ENCODE measurements around the gene SUN2.

SUN2 gene

DNA sequence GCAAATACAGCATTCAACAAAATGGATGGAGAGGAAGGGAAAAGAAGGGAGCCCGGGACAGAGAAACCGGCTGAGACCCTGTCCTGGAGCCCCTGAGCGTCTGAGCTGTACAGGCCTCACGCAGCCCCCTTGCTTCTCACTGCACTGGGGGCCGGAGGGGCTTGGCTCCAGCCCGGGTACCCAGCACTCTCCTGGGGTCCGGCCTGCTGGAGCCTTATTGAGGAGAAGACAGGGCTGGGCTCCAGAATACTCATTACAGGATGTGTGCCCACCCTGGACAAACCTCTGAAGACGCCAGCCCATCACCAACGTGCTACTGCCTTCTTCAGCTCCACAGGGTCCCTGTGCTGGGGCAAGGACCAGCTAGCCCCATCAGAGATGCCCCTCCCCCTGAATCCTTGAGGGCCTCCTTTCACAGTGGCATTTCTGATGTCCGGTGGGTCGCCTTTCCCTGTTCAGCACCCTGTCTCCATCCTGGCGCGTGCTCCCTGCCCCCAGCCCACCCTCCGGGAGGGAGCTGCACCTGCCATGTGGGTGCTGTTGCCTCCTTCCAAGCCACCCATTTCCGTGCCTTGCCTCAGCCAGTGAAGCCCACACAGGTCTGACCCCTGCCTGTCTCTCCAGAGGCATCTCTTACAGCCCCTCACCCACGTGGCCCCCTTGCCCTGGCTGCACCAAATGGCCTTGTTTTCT, 14.6 kb upstream of the SUN2 start:
- Histone ChIP-seq H3K9me3 (no peaks in the 10 kb centered on the region), H3K4me1 (no peaks in the 10 kb centered on the region), H3K4me3 (no peak overlapping the region), H3K27me3 (ENCODE audit: low read depth) (no peaks in the 10 kb centered on the region), H3K36me3 (replicated peaks) (no peaks in the 10 kb centered on the region)
- DNase-seq (ENCODE audit: low spot score in 2 of 2), result no peak
- in situ Hi-C loops (cut with MboI; ENCODE audit: low sequenced_read_pairs), result no loop called here

DNA sequence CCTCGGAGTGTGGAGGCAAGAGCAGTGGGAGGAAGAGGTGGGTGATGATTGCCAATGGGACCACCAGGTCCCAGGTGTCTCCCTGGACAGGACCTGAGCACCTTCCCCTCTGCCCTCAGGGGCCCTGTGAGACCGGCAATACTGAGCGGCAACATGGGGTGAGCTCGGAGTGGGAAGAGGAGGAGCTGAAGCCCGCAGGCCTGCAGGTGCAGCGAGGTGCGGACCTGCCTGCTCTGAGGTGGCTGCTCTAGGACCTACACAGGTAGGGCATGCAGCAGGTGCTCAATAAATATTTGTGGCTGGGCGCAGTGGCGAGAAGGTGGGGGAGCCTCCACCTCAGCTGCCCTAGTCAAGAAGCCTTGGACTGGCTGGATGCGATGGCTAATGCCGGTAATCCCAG, 12.2 kb upstream of the SUN2 start:
- DNase-seq (ENCODE audit: low spot score in 2 of 2), result no peak
- Histone ChIP-seq H3K4me1 (no peaks in the 10 kb centered on the region), H3K4me3 (no peak overlapping the region), H3K36me3 (replicated peaks) (no peaks in the 10 kb centered on the region), H3K9me3 (no peaks in the 10 kb centered on the region), H3K27me3 (ENCODE audit: low read depth) (no peaks in the 10 kb centered on the region)
- in situ Hi-C loops (cut with MboI; ENCODE audit: low sequenced_read_pairs), result no loop called here

DNA sequence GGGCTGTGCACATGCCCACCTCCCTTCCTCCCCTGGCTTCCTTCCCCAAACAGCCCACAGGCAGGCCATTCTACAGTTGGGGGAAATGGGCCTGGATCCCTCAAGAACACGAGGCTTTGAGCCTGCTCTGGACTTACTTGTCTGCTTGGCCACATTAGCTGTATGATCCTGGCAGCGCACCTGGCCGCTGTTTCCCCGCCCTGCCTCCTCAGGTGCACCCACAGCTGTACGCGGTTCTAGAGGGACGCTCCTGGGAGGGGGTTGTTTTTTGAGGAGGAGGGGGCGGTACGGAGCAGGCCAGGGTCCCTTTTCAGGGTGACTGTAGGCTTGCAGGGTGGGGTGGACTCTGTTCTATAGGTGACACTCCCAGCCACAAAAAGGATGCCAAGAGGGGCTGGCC, 11.5 kb upstream of the SUN2 start:
- H3K4me3 ChIP-seq, result no peak overlapping the region
- H3K4me1 ChIP-seq, result no peaks in the 10 kb centered on the region
- in situ Hi-C loops (cut with MboI; ENCODE audit: low sequenced_read_pairs), result no loop called here
- no peaks in the 10 kb centered on the region for H3K36me3 ChIP-seq (replicated peaks)
- no peaks in the 10 kb centered on the region for H3K9me3 ChIP-seq
- H3K27me3 ChIP-seq (ENCODE audit: low read depth), result no peaks in the 10 kb centered on the region
- no peak for DNase-seq (ENCODE audit: low spot score in 2 of 2)

DNA sequence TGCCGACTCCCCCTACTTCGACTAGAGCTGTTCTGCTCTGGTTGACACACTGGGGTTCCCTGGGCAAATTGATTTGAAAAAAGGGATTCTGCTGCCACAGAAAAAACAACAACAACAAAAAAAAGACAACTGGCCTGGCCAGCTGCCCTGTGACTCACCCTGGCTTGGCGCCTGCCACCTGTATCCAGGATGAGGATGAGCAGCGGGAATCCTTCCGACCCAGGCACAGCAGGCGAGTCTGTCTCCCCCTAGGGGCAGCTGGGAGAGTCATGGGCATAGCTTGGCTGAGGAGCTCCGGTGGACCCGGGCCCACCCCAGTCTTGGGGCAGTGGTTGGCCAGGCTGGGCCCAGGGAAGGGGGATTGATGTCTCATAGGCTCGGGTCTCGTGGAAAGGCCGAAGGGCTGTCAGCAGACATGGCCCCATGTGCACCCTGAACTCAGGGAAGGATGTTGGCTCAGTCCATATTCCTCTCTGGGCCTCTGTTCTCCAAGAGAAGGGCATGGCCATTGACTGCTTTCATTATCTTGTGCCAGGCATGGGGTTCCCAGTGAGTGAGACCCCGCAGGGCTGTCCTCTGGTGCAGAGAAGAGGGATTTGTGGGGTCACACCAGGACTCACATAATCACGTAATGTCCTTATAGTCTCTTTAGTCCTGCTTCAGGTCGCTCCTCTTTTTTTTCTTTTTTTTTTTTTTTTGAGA, 10.4 kb upstream of the SUN2 start:
- Histone ChIP-seq H3K9me3 (no peaks in the 10 kb centered on the region), H3K4me1 (no peaks in the 10 kb centered on the region), H3K4me3 (no peak overlapping the region), H3K36me3 (replicated peaks) (no peaks in the 10 kb centered on the region), H3K27me3 (ENCODE audit: low read depth) (no peaks in the 10 kb centered on the region)
- in situ Hi-C loops (cut with MboI; ENCODE audit: low sequenced_read_pairs), result no loop called here
- DNase-seq (ENCODE audit: low spot score in 2 of 2), result peak; percentile 41 to 81

DNA sequence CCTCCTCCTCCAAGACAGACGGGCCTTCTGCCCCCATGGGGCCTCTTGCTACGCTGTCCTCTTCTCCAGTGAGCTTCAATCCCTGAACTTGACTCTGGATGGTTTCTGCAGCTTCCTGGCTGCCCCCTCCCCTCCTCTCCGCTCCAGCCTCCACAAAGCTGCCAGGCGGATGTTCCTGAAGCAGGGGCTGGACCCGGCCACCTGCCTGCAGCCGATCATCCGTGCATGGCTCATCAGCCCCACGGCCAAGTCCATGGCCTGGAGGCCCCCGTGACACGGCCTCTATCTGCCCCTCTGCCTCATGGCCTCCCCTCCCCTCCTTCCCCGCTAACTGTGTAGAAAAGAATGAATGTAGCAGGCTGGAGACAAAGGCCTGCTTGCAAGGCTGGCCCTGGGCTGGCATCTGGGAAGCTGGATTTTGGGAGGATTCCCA, 6.8 kb upstream of the SUN2 start:
- in situ Hi-C loops (cut with MboI; ENCODE audit: low sequenced_read_pairs), result no loop called here
- no peak overlapping the region for H3K4me3 ChIP-seq
- H3K4me1 ChIP-seq, result peaks cover under 1% of the 10 kb centered on the region; the same call in 1 of the 2 replicates
- no peaks in the 10 kb centered on the region for H3K36me3 ChIP-seq (replicated peaks)
- no peaks in the 10 kb centered on the region for H3K9me3 ChIP-seq
- H3K27me3 ChIP-seq (ENCODE audit: low read depth), result no peaks in the 10 kb centered on the region
- no peak for DNase-seq (ENCODE audit: low spot score in 2 of 2)

DNA sequence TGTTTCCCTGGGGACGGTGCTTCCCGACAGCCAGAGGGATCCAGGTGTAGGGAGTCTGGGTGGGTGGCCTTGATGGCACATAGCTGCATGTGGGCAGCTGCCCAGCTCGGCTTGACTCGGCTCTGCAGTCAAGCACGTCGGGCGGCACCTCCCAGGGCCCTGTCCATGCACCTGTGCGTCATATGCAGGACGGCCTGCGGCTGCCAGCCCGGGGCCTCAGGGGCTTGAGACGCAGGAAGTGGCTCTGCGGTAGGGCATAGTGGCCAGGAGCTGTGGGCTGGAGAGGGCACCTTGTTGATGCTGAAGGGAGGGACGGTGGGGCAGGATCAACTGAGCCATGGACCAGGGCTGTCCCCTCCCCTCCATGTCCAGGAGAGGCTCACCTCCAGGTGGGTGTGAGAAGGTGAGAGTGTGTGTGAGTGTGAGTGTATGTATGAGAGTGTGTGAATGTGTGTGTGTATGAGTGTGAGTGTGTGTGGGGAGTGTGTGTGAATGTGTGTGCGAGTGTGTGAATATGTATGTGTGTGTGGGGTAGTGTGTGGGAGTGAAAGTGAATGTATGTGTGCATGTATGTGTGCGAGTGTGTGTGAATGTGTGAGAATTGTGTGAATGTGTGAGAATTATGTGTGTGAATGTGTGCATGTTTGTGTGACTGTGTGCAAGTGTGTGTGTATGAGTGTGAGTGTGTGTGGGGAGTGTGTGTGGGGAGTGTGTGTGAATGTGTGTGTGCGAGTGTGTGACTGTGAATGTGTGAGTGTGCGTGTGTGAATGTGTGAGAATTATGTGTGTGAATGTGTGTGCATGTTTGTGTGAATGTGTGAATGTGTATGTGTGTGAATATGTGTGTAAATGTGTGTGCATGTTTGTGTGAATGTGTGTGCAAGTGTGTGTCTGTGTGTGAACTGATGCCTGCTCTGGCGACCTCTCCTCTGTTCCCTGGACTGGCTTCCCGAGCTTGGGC, 5.7 kb upstream of the SUN2 start:
- H3K4me1 ChIP-seq, result peaks cover 11% of the 10 kb centered on the region
- no peak for DNase-seq (ENCODE audit: low spot score in 2 of 2)
- H3K27me3 ChIP-seq (ENCODE audit: low read depth), result no peaks in the 10 kb centered on the region
- no peak overlapping the region for H3K4me3 ChIP-seq
- no peaks in the 10 kb centered on the region for H3K9me3 ChIP-seq
- H3K36me3 ChIP-seq (replicated peaks), result no peaks in the 10 kb centered on the region
- in situ Hi-C loops (cut with MboI; ENCODE audit: low sequenced_read_pairs), result no loop called here

DNA sequence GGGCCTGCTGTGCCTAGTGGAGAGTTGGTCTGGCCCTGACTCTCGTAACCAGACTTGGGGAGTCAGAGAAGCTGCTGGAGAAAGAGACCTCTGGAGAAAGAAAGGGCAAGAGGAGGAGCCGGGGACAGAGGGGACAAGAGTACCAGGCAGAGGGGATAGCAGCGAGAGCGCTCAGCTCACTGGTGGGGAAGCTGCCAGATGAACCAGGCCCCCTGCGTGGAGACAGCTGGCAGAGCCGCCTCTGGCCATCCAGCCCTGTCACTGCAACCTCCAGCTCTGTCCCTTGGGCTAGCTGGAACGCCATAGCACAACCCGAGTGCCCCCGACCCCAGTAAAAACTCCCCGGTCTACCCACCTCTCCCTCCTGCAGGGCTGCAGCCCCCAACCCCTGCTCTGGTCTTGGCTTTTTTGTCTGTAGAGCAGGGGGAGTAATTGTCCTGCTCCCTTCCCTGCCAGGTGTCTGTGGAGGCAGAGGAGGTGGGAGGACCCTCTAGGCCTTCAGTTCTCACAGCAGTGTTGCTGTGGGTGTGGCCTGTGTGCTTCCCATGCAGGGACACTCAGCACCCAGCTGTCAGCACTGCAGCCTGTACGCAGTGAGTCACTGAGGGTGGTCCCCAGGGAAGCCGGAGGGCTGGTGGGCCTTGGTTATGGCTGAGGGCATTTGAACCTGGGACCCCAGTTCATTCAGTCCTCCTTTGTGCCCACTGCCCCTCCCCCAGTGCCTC, 4.8 kb upstream of the SUN2 start:
- no peaks in the 10 kb centered on the region for H3K36me3 ChIP-seq (replicated peaks)
- DNase-seq (ENCODE audit: low spot score in 2 of 2), result no peak
- peaks cover 14% of the 10 kb centered on the region for H3K4me1 ChIP-seq
- no peaks in the 10 kb centered on the region for H3K9me3 ChIP-seq
- H3K27me3 ChIP-seq (ENCODE audit: low read depth), result no peaks in the 10 kb centered on the region
- H3K4me3 ChIP-seq, result no peak overlapping the region
- in situ Hi-C loops (cut with MboI; ENCODE audit: low sequenced_read_pairs), result no loop called here

DNA sequence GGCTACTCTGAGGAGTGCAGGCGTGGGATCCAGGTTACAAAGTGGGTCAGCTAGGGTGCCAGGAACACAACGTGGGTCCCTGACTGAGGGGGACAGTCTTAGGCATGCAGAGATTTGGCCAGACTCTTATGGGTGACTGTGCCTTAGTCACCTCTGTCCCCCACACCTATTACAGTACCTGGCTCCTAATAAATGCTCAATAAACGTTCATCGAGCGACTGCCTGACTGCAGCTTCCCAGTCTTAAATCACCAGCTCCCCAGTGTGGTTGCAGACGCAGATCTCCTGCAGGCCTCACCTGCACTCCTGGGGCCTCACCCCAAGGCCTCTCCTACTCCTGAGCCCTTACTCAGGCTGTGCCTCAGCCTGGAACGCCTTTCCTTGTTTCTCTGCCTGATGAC, 3.2 kb upstream of the SUN2 start:
- in situ Hi-C loops (cut with MboI; ENCODE audit: low sequenced_read_pairs), result no loop called here
- Histone ChIP-seq H3K4me1 (peaks cover 18% of the 10 kb centered on the region), H3K9me3 (no peaks in the 10 kb centered on the region), H3K27me3 (ENCODE audit: low read depth) (no peaks in the 10 kb centered on the region), H3K36me3 (replicated peaks) (no peaks in the 10 kb centered on the region), H3K4me3 (no peak overlapping the region)
- DNase-seq (ENCODE audit: low spot score in 2 of 2), result no peak

DNA sequence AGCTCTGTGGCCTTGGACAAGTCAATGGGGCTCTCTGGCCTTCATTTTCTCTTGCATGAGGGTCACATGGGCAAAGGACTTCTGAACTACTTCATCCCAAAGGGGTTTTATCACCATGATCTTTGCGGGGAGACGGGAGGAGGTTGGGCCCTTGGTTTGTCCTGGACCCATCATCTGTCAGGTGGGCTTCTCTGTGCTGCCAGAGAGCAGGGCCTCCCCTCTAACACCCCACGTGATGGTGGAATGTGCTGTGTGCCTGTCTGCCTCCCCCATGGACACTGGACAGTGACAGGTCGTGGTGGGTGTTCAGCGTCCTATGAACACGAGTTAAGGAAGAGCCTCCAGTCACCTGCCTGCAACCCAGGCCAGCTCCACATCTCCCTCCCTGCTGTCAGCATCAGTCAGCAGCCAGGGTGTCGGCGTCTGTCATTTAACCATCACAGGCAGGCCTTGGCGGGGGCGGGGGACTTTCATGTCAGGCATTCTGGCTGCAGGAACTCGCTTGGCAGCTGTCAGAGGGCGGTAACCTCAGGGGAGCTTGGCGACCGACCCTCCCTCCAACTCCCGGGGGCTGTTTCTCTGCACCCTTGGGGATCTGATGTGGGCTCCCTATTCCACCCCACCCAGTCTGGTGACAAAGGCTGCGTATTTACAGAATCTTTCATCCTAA, 2.6 kb upstream of the SUN2 start:
- no peaks in the 10 kb centered on the region for H3K9me3 ChIP-seq
- no peaks in the 10 kb centered on the region; the same call in 1 of the 2 replicates for H3K36me3 ChIP-seq (replicated peaks)
- H3K4me1 ChIP-seq, result peaks cover 19% of the 10 kb centered on the region
- H3K27me3 ChIP-seq (ENCODE audit: low read depth), result no peaks in the 10 kb centered on the region
- no peak for DNase-seq (ENCODE audit: low spot score in 2 of 2)
- in situ Hi-C loops (cut with MboI; ENCODE audit: low sequenced_read_pairs), result no loop called here
- H3K4me3 ChIP-seq, result no peak overlapping the region

DNA sequence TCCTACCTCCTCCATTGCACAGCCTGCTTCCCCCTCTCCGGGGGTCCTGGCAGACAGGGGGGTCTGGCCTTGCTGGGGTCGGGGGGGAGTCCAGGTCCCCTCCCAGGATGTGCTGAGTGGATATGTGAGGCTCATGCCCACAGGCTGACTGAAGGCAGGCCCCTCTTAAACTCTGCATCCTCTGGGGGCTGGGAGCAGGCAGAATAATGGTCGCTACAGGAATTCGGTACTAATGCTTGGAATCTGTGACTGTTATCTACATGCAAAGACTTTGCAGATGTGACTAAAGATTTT, 1.6 kb upstream of the SUN2 start:
- Histone ChIP-seq H3K9me3 (no peaks in the 10 kb centered on the region), H3K4me3 (no peak overlapping the region), H3K4me1 (peaks cover 19% of the 10 kb centered on the region), H3K36me3 (replicated peaks) (peaks cover 3% of the 10 kb centered on the region), H3K27me3 (ENCODE audit: low read depth) (no peaks in the 10 kb centered on the region)
- in situ Hi-C loops (cut with MboI; ENCODE audit: low sequenced_read_pairs), result no loop called here
- DNase-seq (ENCODE audit: low spot score in 2 of 2), result no peak

DNA sequence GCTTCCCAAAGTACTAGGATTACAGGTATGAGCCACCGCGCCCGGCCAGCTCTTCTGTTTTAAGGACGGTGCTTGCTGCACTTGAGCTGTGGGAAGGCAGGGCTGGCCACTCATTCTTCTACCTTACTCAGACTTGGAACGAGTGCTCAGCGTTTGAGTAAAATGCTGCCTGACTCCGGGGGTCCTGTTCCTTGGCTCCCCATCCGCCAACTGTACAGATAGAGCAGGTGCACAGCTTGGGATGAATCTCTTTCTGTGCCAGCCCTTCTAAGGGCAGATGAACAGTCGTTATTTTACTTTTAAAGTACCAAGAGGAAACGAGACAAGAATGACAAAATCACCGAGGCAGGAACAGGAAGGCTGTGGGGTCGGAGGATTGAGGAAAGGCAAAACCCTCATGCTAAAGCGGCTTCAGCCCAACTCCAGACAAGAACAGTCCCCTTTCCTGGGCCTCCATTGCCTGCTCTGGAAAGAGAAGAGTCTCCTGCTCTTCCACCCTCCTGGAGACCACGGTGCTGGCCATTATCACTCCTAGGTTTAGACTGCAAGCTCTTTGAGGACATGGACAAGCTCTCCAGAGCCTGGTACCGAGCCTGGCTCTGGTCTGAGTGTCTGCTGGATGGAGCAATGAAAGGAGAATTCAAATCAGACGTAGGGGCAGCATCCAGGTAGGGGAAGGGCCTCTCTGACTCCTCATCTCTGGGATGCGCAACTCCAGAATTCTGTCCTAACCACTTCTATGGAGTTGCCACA, 1.1 kb upstream of the SUN2 start:
- H3K4me1 ChIP-seq, result peaks cover 19% of the 10 kb centered on the region
- H3K9me3 ChIP-seq, result no peaks in the 10 kb centered on the region
- peak overlapping the region; percentile 56 for H3K4me3 ChIP-seq
- DNase-seq (ENCODE audit: low spot score in 2 of 2), result no peak
- H3K27me3 ChIP-seq (ENCODE audit: low read depth), result no peaks in the 10 kb centered on the region
- H3K36me3 ChIP-seq (replicated peaks), result peaks cover 9% of the 10 kb centered on the region
- in situ Hi-C loops (cut with MboI; ENCODE audit: low sequenced_read_pairs), result no loop called here

DNA sequence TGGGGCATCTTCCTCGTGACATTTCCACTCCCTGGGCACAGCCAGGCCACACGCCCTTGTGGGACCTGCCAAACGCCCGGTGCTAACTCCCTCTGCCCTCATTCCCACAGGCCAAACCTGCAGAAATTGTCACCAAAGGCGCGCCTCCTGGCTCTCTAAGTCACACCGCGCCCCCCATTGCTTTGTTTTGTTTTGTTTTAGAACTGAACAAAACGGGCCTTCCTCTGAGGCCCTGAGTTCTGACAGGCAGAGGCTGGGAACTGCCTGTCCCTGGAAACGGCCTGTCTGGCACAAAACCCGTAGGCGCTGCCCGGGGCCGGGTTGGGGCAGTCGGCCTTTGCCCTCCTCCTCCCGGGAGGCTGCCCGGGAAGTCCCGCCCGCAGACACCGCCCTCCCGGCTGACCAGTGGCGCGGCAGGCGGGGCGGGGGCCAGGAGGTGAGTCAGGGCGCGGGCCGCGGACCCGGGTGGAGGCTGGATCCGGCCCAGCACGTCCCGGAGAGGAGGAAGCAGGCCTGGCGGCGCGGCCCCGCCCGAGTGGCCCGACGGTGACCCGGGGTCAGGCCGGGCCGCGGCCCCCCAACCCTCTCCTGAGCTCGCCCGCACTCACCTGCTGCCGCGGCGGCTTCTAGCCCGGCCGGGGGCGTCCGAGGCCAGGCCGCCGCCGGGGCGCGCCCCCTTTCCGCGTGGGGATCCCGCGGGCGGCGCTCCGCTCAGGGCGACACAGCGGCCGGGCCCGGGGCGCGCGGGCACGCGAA, 465 bp downstream of the SUN2 start:
- Histone ChIP-seq H3K4me1 (peaks cover 19% of the 10 kb centered on the region), H3K4me3 (peak overlapping the region; percentile 48), H3K36me3 (replicated peaks) (peaks cover 23% of the 10 kb centered on the region), H3K27me3 (ENCODE audit: low read depth) (no peaks in the 10 kb centered on the region), H3K9me3 (no peaks in the 10 kb centered on the region)
- in situ Hi-C loops (cut with MboI; ENCODE audit: low sequenced_read_pairs), result no loop called here
- DNase-seq (ENCODE audit: low spot score in 2 of 2), result peak; percentile 33 to 54

All from HAP-1 (cell line).